GM23248 (cell line): Measurements from ENCODE around the gene C8G.

ENCODE experiments used
- EZH2 ChIP-seq: fragments of 200-600 bp; sonication (generic); IDR thresholded peaks from 2 replicates; pipeline ENCODE4 v1.6.1; 2018; ENCODE audit warnings: antibody characterized with exemption, mild to moderate bottlenecking; ENCODE audit not compliant: insufficient read depth, poor library complexity, severe bottlenecking
- EZH2phosphoT487 ChIP-seq: fragments of 200-600 bp; sonication (generic); IDR thresholded peaks from 2 replicates; pipeline ENCODE4 v1.6.1; 2018; ENCODE audit warnings: antibody characterized with exemption, moderate library complexity, mild to moderate bottlenecking, low read depth; ENCODE audit not compliant: insufficient read depth

GRCh38 chr9:136956604-136957003, 11.6 kb downstream of the C8G start:
- TF ChIP-seq EZH2 (no peak), EZH2phosphoT487 (no peak)
